K562 (cell line): Measurements from ENCODE around the gene ASGR2. TPM values are rescaled to one million over a fixed set of nuclear protein-coding genes. Genes with fewer than 3 reads are reported as not detected.
A peak's percentile ranks its signal among the peaks of the same experiment; 100 is the strongest.

Experiments
- ATAC-seq: fragments of 200-7000 bp; cut with Tn5 transposase; 3 replicates; pipeline ENCODE4 v1.9.1; 2020; ENCODE audit warnings: moderate library complexity
- BruUV-seq: library from RNA; stranded (reverse); fragments of 400-500 nt; replicated peaks from 2 replicates; lab custom pipeline; 2021; lab: Mats Ljungman, UMichigan
- CTCF ChIA-PET: fragments of 300-600 bp; formaldehyde crosslinking; extraction: SDS; loops from one replicate; lab custom pipeline; 2021; ENCODE audit warnings: low intra/inter-chr PET ratio; lab: Yijun Ruan, JAX
- POLR2A ChIA-PET: fragments of 300-600, 350-650 bp; sonication (Branson Sonifier 250); formaldehyde crosslinking; extraction: SDS; loops from one replicate; lab custom pipeline; 2021; ENCODE audit warnings: antibody characterized with exemption, inconsistent platforms; lab: Yijun Ruan, JAX
- DNase-seq, 4 experiments: peaks; one replicate each; pipeline versions ENCODE4 v3.0.0 to v3.0.0-alpha.2; 2011 to 2018; ENCODE audit warnings: low spot score in 3 of 4, mixed read lengths in 3 of 4; ENCODE audit errors: extremely low read depth in 1 of 4
- FAIRE-seq: peaks from 2 replicates; lab custom pipeline; 2011; peaks lifted over from hg19 to GRCh38; lab: Jason Lieb, UNC
- H2AFZ ChIP-seq: 2 replicates; pipeline ENCODE4 v1.6.0; 2011; ENCODE audit warnings: low read depth, low read length, control low read depth, inconsistent platforms
- H3K27ac ChIP-seq: fragments of 200-600 bp; 3 replicates; pipeline ENCODE4 v1.8.0; 2011; ENCODE audit warnings: low read depth, mild to moderate bottlenecking, control low read depth, inconsistent platforms, low read length, moderate library complexity, mixed read lengths; ENCODE audit errors: extremely low read depth
- H3K27me3 ChIP-seq, 2 experiments: fragments of 300-600 bp in 1 of 2; 2 replicates in 1 of 2; 3 replicates in 1 of 2; pipeline versions ENCODE4 v1.6.0 to v1.8.0; 2011; ENCODE audit warnings: inconsistent platforms in 2 of 2, low read length in 2 of 2, mild to moderate bottlenecking in 1 of 2, mixed read lengths in 1 of 2, moderate library complexity in 1 of 2; ENCODE audit not compliant: control insufficient read depth in 2 of 2, insufficient read depth in 2 of 2
- H3K36me3 ChIP-seq: fragments of 300-600 bp; 3 replicates; pipeline ENCODE4 v1.8.0; 2011; ENCODE audit warnings: mild to moderate bottlenecking, low read length, inconsistent platforms; ENCODE audit not compliant: control insufficient read depth, insufficient read depth
- H3K4me1 ChIP-seq, 2 experiments: fragments of 200-600 bp in 1 of 2; replicated peaks in 1 of 2; 2 replicates in 1 of 2; 3 replicates in 1 of 2; pipeline versions ENCODE4 v1.5.1 to v1.8.0; 2011; ENCODE audit warnings: inconsistent platforms in 2 of 2, low read length in 2 of 2, mild to moderate bottlenecking in 1 of 2, mixed read lengths in 1 of 2, moderate library complexity in 1 of 2; ENCODE audit not compliant: control insufficient read depth in 2 of 2, insufficient read depth in 2 of 2
- H3K4me2 ChIP-seq: 2 replicates; pipeline ENCODE4 v1.6.1; 2011; ENCODE audit warnings: low read length, control low read depth, inconsistent platforms, mixed read lengths; ENCODE audit not compliant: insufficient read depth
- H3K4me3 ChIP-seq: fragments of 200-600 bp; sonication (generic), shearing (Covaris generic); 2 replicates; pipeline ENCODE4 v1.5.1; 2016; ENCODE audit warnings: control low read depth, inconsistent platforms
- H3K79me2 ChIP-seq: fragments of 200-600 bp; 3 replicates; pipeline ENCODE4 v1.8.0; 2011; ENCODE audit warnings: low read length, inconsistent platforms; ENCODE audit not compliant: control insufficient read depth, insufficient read depth
- H3K9ac ChIP-seq, 2 experiments: 2 replicates each; pipeline versions ENCODE4 v1.6.0 to v1.6.1; 2011; ENCODE audit warnings: low read depth in 2 of 2, low read length in 2 of 2, control low read depth in 1 of 2, inconsistent platforms in 1 of 2, mild to moderate bottlenecking in 1 of 2, mixed read lengths in 1 of 2; ENCODE audit not compliant: insufficient read depth in 1 of 2
- H3K9me1 ChIP-seq: one replicate; pipeline ENCODE4 v1.6.0; 2011; ENCODE audit warnings: inconsistent platforms, mild to moderate bottlenecking, low read length, moderate library complexity; ENCODE audit not compliant: control insufficient read depth, insufficient read depth
- H3K9me3 ChIP-seq: replicated peaks from 2 replicates; pipeline ENCODE4 v1.5.1; 2011; ENCODE audit warnings: low read depth, low read length, inconsistent platforms; ENCODE audit not compliant: control insufficient read depth, insufficient read depth
- H4K20me1 ChIP-seq: replicated peaks from 2 replicates; pipeline ENCODE4 v1.6.1; 2011; ENCODE audit warnings: low read length, inconsistent platforms, mixed read lengths; ENCODE audit not compliant: control insufficient read depth, insufficient read depth
- COPS2 ChIP-seq: fragments of 450-650 bp; conservative IDR thresholded peaks from 2 replicates; pipeline ENCODE4 v1.6.1; 2016; ENCODE audit warnings: mild to moderate bottlenecking, moderate library complexity
- NR2C1 ChIP-seq, 2 experiments: fragments of 450-650 bp; IDR thresholded peaks; 2 replicates each; pipeline ENCODE4 v1.6.1; 2017; ENCODE audit warnings: mild to moderate bottlenecking in 2 of 2, antibody characterized with exemption in 1 of 2, inconsistent platforms in 1 of 2, missing compliant biosample characterization in 1 of 2, missing genetic modification characterization in 1 of 2
- ZBTB33 ChIP-seq: sonication (generic); formaldehyde crosslinking; IDR thresholded peaks from 2 replicates; pipeline ENCODE4 v1.8.1; 2023; ENCODE audit warnings: mild to moderate bottlenecking, missing genetic modification reagents
- WGBS: fragments of 100-300 bp; shearing (Covaris generic); methylation state at CpG from one replicate; pipeline ENCODE4 v1.1.6; 2016; ENCODE audit warnings: low coverage, mixed read lengths; ENCODE audit not compliant: insufficient coverage; ENCODE audit errors: missing lambda C conversion rate; 5-methylcytosine and 5-hydroxymethylcytosine counted together
- in situ Hi-C: fragments of 300-500 bp; cut with MboI; formaldehyde crosslinking; loops from 4 replicates; pipeline ENCODE4 v1.15.0; 2018; ENCODE audit warnings: inconsistent platforms, mixed read lengths
- intact Hi-C: fragments of 100-400 bp; cut with micrococcal nuclease; formaldehyde crosslinking; loops from 2 replicates; pipeline ENCODE4 v1.14.2; 2022
- polyA plus RNA-seq, 8 experiments: library from polyadenylated mRNA; depleted of rRNA in 4 of 8; stranded (reverse) in 5 of 8; unstranded in 3 of 8; fragments of >200 nt; fragmentation: Nextera tagmentation in 2 of 8; fragmentation: Illumina TruSeq in 1 of 8; extraction: Ambion mirVana in 2 of 8; extraction: Trizol in 1 of 8; gene quantifications; 2 replicates each; pipeline versions ENCODE4 v1.2.1 to v1.2.3, GENCODE V29; 2011 to 2014; ENCODE audit warnings: inconsistent platforms in 1 of 8, missing spikeins in 1 of 8
- total RNA-seq, 7 experiments: library from RNA; depleted of rRNA in 6 of 7; stranded (reverse); fragments of >200 nt in 6 of 7; fragmentation: Illumina TruSeq in 2 of 7; extraction: Trizol in 2 of 7; gene quantifications; 2 replicates each; pipeline versions ENCODE4 v1.2.1 to v1.2.3, GENCODE V29; 2011 to 2021; ENCODE audit warnings: low replicate concordance in 1 of 7
- TF ChIP-seq, protein P1 (sequence below): sonication (generic); formaldehyde crosslinking; IDR thresholded peaks from 2 replicates; pipeline ENCODE4 v1.8.0; 2022; ENCODE audit warnings: missing genetic modification reagents, mild to moderate bottlenecking, moderate library complexity, borderline replicate concordance

Gene ASGR2
- total and polyA plus RNA-seq, 9 of the 15 experiments (the other 6 are each of a cell fraction or from before 2014, with no cell fraction given): not detected

- FAIRE-seq (no peak), ATAC-seq (no peak)
Measured at GRCh38 chr17:7132511-7133094, 18.0 kb upstream of the ASGR2 start.

More at GRCh38 chr17:7132511-7133094, 18.0 kb upstream of the ASGR2 start:
- H3K27me3 ChIP-seq: peaks cover 6 to 16% of the 10 kb centered on the region in 2 experiments
- no peak overlapping the region; a peak in 1 of 4 replicates for H3K9ac ChIP-seq
- ChIA-PET POLR2A (interaction anchor here (0.6 to 0.7 kb wide), 2 partner anchors 29 to 471 kb away, joined by 3 read pairs; no protein-coding TSS in a partner anchor), CTCF (interaction anchor here (0.6 kb wide), 1 partner anchor 342 kb away, joined by 4 read pairs; no protein-coding TSS in a partner anchor)
- no peaks in the 10 kb centered on the region for H3K79me2 ChIP-seq
- no peak overlapping the region for H3K4me2 ChIP-seq
- intact Hi-C loops (loop anchor here (10.0 kb wide), 1 partner anchor 218 kb away; no protein-coding TSS in a partner anchor), in situ Hi-C loops (loop anchor here (5.0 kb wide), 1 partner anchor 80 kb away; no protein-coding TSS in a partner anchor)
- peaks cover 0 to 8% of the 10 kb centered on the region in 2 experiments; a peak in 2 of 5 replicates for H3K4me1 ChIP-seq
- no peaks in the 10 kb centered on the region for H3K9me3 ChIP-seq
- H3K9me1 ChIP-seq: no peaks in the 10 kb centered on the region
- no TSS peak for BruUV-seq
- H3K4me3 ChIP-seq: no peak overlapping the region
- DNase-seq: no peak
- no peak overlapping the region for H3K27ac ChIP-seq
- no peak for TF ChIP-seq COPS2
- TF ChIP-seq NR2C1 (IDR thresholded peaks at IDR 0.05): peak; percentile 23; the same call in 1 of the 2 replicates
- TF ChIP-seq NR2C1 (tag; IDR thresholded peaks at IDR 0.05): 0 out of 2 replicates have a peak, but pooled peaks have one; percentile 28
- TF ChIP-seq ZBTB33: no peak
- TF ChIP-seq, protein P1, sequence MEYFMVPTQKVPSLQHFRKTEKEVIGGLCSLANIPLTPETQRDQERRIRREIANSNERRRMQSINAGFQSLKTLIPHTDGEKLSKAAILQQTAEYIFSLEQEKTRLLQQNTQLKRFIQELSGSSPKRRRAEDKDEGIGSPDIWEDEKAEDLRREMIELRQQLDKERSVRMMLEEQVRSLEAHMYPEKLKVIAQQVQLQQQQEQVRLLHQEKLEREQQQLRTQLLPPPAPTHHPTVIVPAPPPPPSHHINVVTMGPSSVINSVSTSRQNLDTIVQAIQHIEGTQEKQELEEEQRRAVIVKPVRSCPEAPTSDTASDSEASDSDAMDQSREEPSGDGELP (CRISPR knock-in tag): peak; percentile 26; the same call in 1 of the 2 replicates
- H4K20me1 ChIP-seq: no peaks in the 10 kb centered on the region
- 17% methylated on average over 6 of the region's 7 CpGs for WGBS
- H2AFZ ChIP-seq: no peak overlapping the region
- H3K36me3 ChIP-seq: no peaks in the 10 kb centered on the region
